Activated naive CD8-positive, alpha-beta T cell treated with anti-CD3 and anti-CD28 coated beads for 36 hours (primary cell): ENCODE data around the gene FAM114A1. TPM values are rescaled to one million over a fixed set of nuclear protein-coding genes. Genes with fewer than 3 reads are reported as not detected.
"Not testable (repeated sequence)": the region's sequence is repeated elsewhere in the genome, so short reads cannot be mapped to it uniquely, and the experiment has no call there.

Experiments
- DNase-seq: peaks from one replicate; pipeline ENCODE4 v3.0.0; 2021
- H3K27ac Mint-ChIP-seq: one replicate; pipeline ENCODE4 v1.8.0; 2022; ENCODE audit warnings: mild to moderate bottlenecking, moderate library complexity, mixed read lengths
- H3K27me3 Mint-ChIP-seq: one replicate; pipeline ENCODE4 v1.8.0; 2022; ENCODE audit warnings: mild to moderate bottlenecking, mixed read lengths
- H3K36me3 Mint-ChIP-seq: one replicate; pipeline ENCODE4 v1.8.0; 2021; ENCODE audit warnings: mild to moderate bottlenecking, mixed read lengths
- H3K4me1 Mint-ChIP-seq: one replicate; pipeline ENCODE4 v1.8.0; 2021; ENCODE audit warnings: mixed read lengths
- H3K4me3 Mint-ChIP-seq: one replicate; pipeline ENCODE4 v1.8.0; 2022; ENCODE audit warnings: mild to moderate bottlenecking, moderate library complexity, mixed read lengths
- H3K9me3 Mint-ChIP-seq: one replicate; pipeline ENCODE4 v1.8.0; 2022; ENCODE audit warnings: mixed read lengths
- total RNA-seq, 2 experiments: library from RNA; stranded (reverse); gene quantifications; one replicate each; pipeline ENCODE4 v1.2.3, GENCODE V29; 2021

Gene FAM114A1
- total RNA-seq, 2 experiments from 2014 or later: 0.38 TPM; not detected in 1

DNA sequence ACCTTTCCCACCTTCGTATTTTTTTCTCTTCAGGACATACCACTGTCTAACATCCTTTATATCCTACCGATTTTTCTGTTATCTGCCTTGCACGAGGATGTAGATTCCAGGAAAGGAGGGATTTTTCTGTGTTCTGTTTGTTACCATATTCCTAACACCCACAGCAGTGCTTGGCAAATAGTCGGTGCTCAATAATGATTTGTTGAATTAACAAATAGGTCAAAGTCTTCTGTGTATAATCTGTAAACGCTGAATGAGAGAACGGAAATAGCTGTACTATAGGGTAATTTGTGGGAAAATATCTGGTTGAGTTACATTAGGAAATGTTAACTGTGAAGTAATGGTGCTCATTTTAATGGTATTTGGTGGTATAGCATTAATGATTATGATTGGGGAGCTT is 83.1 kb downstream of the FAM114A1 start:
- H3K4me1 Mint-ChIP-seq: peaks cover 15% of the 10 kb centered on the region
- no peak for DNase-seq
- no peaks in the 10 kb centered on the region for H3K9me3 Mint-ChIP-seq
- no peak overlapping the region for H3K4me3 Mint-ChIP-seq
- no peaks in the 10 kb centered on the region for H3K36me3 Mint-ChIP-seq
- no peaks in the 10 kb centered on the region for H3K27me3 Mint-ChIP-seq
- H3K27ac Mint-ChIP-seq: no peak overlapping the region

DNA sequence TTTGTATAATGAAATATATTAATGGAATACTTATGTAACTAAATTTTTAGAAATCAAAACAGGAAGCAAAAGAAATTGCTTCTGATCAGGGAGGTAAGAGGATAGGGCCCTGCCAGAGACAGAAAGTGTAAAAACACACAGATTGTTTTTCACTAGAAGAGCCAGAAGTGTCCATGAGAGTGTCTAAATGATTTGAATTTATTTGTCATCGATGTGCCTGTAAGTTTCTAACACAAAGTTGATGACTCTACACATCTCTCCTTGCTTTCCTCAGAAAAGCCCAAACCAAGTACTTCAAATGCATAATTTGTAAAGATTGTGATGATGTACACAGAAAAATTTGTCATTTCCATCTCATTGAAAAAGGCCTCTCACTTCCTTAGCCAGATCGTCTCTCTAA is 84.0 kb downstream of the FAM114A1 start:
- H3K27ac Mint-ChIP-seq: no peak overlapping the region
- no peak for DNase-seq
- H3K36me3 Mint-ChIP-seq: no peaks in the 10 kb centered on the region
- H3K4me1 Mint-ChIP-seq: peaks cover 15% of the 10 kb centered on the region
- H3K27me3 Mint-ChIP-seq: no peaks in the 10 kb centered on the region
- no peak overlapping the region for H3K4me3 Mint-ChIP-seq
- no peaks in the 10 kb centered on the region for H3K9me3 Mint-ChIP-seq

DNA sequence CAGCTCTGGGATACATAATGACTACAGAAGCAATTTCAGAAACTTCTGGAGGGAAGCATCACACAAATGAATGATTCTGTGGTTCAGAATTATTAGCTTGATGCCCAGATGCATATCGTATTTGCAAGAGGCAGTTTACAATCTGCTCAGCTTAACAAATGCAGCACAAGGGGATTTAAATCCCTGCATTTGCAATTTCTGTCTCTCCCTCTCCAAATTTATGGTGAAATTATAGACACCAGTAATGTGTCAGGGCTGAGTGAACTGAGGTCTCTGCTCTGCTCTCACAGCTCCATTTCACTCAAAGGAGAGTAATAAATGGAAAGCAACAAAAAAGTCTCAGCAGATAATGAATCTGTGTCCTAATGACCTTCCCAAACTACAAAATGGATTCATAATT is 84.4 kb downstream of the FAM114A1 start:
- H3K27me3 Mint-ChIP-seq: no peaks in the 10 kb centered on the region
- H3K27ac Mint-ChIP-seq: no peak overlapping the region
- no peak for DNase-seq
- no peak overlapping the region for H3K4me3 Mint-ChIP-seq
- no peaks in the 10 kb centered on the region for H3K9me3 Mint-ChIP-seq
- peaks cover 13% of the 10 kb centered on the region for H3K4me1 Mint-ChIP-seq
- no peaks in the 10 kb centered on the region for H3K36me3 Mint-ChIP-seq

DNA sequence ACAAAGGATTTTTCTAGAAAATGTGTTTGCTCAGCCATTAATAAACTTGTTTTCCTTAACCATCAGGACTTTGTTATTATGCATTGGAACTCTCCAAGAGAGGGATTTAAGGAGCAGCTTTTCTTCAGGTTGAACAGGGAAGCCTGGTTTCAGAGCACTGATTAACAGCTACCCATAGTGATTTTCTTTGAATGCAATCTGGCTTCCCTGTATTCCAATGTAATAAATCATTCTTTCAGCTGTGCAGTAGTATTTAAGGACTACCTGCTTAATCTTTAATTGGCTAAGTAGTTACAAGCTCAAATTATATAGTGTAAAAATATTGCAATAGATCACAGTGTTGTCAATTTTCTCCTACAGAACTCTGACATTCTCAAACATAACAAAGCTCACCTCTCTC is 87.1 kb downstream of the FAM114A1 start:
- no peak overlapping the region for H3K27ac Mint-ChIP-seq
- peaks cover 4% of the 10 kb centered on the region for H3K9me3 Mint-ChIP-seq
- H3K4me1 Mint-ChIP-seq: peaks cover 15% of the 10 kb centered on the region
- peaks cover 3% of the 10 kb centered on the region for H3K36me3 Mint-ChIP-seq
- H3K4me3 Mint-ChIP-seq: no peak overlapping the region
- H3K27me3 Mint-ChIP-seq: no peaks in the 10 kb centered on the region
- DNase-seq: no peak

DNA sequence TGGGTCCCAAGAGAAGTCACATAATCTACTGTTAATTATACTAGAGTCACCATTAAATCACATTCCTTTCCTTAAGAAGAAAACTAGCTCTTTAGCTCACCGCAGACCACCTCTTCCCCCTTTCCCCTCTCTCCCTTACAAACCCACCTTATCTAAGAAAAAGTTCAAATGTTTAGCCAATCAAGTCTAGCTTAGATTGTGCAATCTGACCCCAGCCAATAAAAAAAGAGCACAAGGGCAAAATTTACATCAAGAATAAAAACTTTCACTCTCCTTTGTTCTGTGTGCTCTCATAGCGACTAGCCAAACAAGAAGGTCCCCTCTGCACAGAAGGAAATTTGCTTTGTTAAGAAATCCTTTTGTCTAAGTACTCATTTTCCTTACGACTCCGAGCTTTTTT is 88.4 kb downstream of the FAM114A1 start:
- Mint-ChIP-seq H3K36me3 (peaks cover 3% of the 10 kb centered on the region), H3K4me1 (peaks cover 11% of the 10 kb centered on the region), H3K9me3 (peaks cover 5% of the 10 kb centered on the region), H3K27me3 (no peaks in the 10 kb centered on the region), H3K27ac (no peak overlapping the region), H3K4me3 (no peak overlapping the region)
- no peak for DNase-seq

DNA sequence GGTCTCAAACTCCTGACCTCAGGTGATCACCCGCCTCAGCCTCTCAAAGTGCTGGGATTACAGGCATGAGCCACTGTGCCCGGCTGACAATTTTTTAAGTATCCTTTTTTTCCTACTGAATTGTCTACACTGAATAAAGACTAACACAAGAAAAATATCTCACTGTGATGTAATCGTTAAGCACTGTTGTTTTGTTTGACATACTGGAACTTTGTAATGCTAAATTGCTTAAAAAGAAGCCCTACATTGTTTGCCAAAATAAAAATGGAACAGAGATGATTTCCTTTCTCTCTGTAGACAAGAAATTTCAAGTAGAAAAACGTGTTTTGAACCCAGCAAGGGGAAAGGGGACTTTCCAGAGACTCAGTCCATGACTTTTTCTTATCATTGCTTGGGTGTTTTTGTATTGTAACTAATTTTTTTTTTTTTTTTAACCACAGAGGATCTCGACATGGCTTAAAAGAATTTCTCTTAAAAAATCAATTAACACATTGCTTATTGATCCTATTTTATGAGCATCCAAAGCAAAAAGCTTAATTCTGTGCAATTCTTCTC is 89.7 kb downstream of the FAM114A1 start:
- no peak overlapping the region for H3K4me3 Mint-ChIP-seq

DNA sequence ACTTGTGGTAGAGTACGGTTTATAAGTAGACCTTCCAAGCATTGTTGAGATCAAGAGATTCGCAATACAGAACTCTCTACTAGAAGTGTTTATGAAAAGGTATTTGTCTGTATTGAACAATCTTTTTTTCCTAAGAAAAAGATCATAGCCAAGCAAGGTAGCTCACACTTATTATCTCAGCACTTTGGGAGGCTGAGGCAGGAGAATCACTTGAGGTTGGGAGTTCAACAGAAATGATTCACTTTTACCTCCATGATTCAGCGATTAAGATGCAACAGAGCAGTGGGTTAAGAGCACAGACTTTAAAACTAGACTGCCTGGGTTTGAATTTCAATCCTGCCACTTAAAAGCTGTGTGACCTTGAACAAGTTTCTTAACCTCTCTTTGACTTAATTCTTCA is 90.3 kb downstream of the FAM114A1 start:
- H3K4me1 Mint-ChIP-seq: peaks cover 11% of the 10 kb centered on the region

More for the DNA sequence above, 89.7 kb downstream of the FAM114A1 start:
- Mint-ChIP-seq H3K4me1 (peaks cover 11% of the 10 kb centered on the region), H3K9me3 (peaks cover 8% of the 10 kb centered on the region), H3K27me3 (no peaks in the 10 kb centered on the region), H3K36me3 (peaks cover 3% of the 10 kb centered on the region), H3K27ac (no peak overlapping the region)
- no peak for DNase-seq

DNA sequence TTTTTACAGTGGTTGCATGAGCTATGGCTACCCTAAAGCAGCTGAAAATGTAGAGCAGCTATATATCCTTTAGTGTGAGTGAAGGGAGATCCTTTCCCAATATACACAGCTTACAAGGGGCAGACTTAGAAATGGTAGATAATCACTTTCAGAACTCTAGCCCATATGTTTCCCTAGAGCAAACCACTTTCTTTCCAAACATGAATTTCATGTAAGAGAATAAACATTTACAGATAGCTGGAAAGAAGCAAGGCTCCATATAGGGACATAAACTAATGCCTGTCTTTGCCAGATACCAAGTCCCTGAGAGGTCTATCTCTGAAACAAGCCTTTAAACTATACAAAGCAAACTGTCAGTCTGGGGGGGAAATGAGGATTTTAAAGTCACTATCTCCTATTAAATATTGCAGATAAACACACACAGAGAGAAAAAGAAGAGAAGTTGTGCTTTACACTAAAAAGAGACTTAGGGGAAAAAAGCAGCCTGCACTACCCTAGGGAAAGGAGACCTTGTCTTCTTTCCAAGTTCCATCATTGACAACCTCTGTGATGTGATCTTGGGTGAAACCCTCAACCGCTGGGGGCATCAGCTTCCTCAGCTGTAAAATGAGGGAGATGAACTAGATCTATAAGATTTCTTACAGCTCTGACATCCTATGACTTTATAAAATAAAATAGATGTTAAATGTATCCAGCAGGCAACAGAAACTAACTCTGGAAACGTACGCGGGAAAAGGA is 91.0 kb downstream of the FAM114A1 start:
- Mint-ChIP-seq H3K36me3 (peaks cover 3% of the 10 kb centered on the region), H3K4me3 (no peak overlapping the region), H3K9me3 (peaks cover 8% of the 10 kb centered on the region), H3K4me1 (peaks cover 11% of the 10 kb centered on the region), H3K27me3 (no peaks in the 10 kb centered on the region), H3K27ac (no peak overlapping the region)
- DNase-seq: no peak

More for the DNA sequence above, 90.3 kb downstream of the FAM114A1 start:
- H3K27ac Mint-ChIP-seq: no peak overlapping the region
- H3K36me3 Mint-ChIP-seq: peaks cover 3% of the 10 kb centered on the region
- DNase-seq: no peak
- peaks cover 8% of the 10 kb centered on the region for H3K9me3 Mint-ChIP-seq
- H3K4me3 Mint-ChIP-seq: no peak overlapping the region
- no peaks in the 10 kb centered on the region for H3K27me3 Mint-ChIP-seq

DNA sequence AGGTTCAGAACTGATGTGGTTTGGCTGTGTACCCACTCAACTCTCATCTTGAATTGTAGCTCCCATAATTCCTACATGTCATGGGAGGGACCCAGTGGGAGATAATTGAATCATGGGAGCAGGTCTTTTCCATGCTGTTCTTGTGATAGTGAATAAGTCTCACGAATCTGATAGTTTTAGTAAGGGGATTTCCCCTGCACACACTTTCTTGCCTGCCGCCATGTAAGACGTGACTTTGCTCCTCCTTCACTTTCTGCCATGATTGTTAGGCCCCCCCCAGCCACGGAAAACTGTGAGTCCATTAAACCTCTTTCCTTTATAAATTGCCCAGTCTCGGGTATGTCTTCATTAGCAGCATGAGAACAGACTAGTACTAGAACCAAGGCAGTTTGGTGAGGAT is 91.6 kb downstream of the FAM114A1 start:
- H3K27ac Mint-ChIP-seq, H3K27me3 Mint-ChIP-seq, H3K36me3 Mint-ChIP-seq, H3K4me3 Mint-ChIP-seq, DNase-seq, H3K9me3 Mint-ChIP-seq: not testable (repeated sequence)
- peaks cover 11% of the 10 kb centered on the region for H3K4me1 Mint-ChIP-seq

DNA sequence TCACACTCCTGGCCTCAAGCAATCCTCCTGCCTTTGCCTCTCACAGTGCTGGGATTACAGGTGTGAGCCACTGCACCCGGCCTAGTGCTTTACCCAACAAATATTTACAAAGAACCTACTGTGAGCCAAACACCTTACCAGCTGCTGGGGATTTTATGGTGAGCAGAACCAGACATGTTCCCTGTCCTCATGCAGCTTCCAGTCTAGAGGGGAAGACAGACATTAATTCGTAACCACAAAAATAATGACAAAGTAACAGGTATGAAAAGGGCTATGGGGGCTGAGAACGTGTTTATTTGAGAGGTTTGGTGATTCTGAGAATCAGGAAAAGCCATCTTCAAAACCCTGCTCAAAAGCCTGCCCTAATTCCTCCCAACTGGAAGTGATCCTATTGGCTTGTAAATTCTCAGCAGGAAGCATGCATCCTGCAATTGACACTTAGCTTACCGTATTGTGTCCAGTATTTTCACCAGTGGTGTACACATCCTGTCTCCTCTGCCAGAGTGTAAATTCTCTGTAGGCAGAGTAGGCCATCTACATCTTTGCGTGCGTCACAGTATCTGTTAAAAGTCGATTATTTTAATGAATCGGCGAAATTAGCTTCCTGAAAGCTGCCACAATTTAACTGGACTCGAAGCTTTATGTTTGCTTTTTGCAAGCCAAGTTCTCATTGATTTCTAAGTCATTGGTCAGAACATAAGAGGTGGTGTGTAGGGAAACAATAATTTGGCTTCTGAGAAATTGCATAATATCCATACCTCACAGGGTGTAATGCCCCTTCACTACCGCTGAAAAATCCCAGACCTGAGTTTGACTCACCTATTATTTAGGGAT is 97.6 kb downstream of the FAM114A1 start:
- no peaks in the 10 kb centered on the region for H3K27me3 Mint-ChIP-seq
- peaks cover 16% of the 10 kb centered on the region for H3K4me1 Mint-ChIP-seq
- H3K9me3 Mint-ChIP-seq: peaks cover 3% of the 10 kb centered on the region
- H3K27ac Mint-ChIP-seq: no peak overlapping the region
- H3K4me3 Mint-ChIP-seq: no peak overlapping the region
- DNase-seq: no peak
- H3K36me3 Mint-ChIP-seq: peaks cover 46% of the 10 kb centered on the region

DNA sequence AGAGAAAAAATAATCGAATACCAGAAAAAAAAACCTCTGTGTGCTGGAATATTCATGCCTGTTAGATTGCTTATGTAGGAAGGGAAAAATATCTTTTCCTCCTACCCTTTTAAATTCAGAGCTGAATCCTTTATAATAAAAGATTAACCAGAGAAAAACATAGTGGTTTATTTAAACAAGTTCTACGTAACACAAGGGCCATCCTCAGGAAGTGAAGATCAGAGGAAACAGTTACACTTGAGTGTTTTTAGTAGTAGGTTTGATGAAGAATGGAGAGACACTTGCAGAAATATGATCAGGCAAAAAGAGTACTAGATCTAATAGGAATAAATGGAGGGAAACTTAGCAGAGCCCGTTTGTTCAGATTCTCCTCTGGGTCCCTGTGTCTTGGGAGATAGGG is 98.3 kb downstream of the FAM114A1 start:
- Mint-ChIP-seq H3K4me3 (no peak overlapping the region), H3K9me3 (peaks cover 3% of the 10 kb centered on the region), H3K27me3 (no peaks in the 10 kb centered on the region), H3K4me1 (peaks cover 16% of the 10 kb centered on the region), H3K36me3 (peaks cover 48% of the 10 kb centered on the region), H3K27ac (peak overlapping the region; percentile 70)
- DNase-seq: no peak

DNA sequence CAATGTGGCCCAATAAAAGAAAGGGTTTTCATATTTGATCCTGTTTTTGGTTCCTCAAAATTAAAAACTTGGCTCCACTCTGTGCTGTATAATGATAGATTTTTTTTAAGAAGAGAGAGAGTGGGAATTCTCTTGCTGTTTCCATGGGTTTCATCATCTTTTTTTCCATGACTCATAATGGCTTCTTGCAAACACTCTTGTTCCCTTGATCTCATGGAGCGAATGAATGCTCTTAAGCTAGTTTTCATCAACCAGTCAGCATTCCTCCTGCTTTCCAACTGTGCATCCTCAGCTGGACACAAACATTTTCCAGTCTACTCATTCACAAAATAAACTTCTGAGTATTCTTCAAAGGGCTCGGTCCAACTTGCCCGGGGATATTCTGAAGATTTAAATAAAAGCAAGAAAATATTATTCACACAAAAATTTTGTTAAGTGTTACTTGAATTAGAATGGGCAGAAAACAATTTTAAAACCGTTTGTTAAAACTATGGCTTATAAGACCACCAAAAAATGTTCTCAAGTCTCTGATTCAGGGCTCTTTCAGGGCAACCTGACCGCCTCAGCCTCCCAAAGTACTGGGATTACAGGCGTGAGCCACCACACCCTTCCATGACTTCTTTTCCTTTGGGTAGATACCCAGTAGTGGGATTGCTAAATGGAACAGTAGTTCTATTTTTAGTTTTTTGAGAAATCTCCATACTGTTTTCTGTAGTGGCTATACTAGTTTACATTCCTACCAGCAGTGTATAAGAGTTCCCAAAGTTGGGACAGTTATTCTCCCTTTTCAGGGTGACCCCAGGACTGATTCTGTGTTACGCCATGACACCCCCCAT is 99.9 kb downstream of the FAM114A1 start:
- DNase-seq: no peak
- H3K27ac Mint-ChIP-seq: peak overlapping the region; percentile 73
- H3K4me1 Mint-ChIP-seq: peaks cover 16% of the 10 kb centered on the region
- no peaks in the 10 kb centered on the region for H3K9me3 Mint-ChIP-seq
- H3K36me3 Mint-ChIP-seq: peaks cover 48% of the 10 kb centered on the region
- H3K4me3 Mint-ChIP-seq: no peak overlapping the region
- H3K27me3 Mint-ChIP-seq: no peaks in the 10 kb centered on the region

DNA sequence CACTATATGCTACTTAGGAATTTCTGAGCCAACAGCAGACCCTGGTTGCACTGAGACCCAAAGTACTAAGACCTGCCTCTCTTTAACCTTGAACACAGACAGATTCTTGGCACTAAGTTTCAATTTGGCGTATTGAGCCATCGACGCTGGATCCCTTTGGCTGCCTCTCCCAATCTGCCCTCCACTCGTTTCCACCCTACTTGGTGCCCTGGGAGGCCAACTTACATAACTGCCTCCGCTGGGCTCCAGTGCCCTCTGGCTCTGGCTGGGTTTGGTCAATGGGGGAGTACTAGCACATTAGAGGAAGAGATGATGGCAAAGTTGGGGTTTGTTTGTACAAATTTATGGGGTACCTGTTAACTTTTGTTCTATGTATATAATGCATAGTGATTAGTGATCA is 101.1 kb downstream of the FAM114A1 start:
- H3K36me3 Mint-ChIP-seq: peaks cover 48% of the 10 kb centered on the region

DNA sequence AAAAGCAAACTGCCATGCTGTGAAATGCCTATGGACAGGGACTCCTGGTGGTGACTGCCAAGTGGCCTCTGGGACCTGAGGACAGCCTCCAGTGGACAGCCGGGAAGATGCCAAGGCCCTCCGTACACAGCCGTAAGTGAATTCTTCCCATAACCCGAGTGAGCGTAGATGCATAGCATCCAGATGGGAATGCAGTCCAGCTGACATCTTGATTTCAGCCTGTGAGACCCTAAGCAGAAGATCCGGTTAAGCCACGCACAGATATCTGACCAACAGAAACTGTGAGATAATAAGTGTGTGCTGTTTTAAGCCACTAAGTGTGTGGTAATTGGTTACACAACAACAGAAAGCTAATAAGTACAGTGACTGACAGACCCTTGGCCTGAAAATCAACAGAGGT is 108.7 kb downstream of the FAM114A1 start:
- Mint-ChIP-seq H3K27me3 (no peaks in the 10 kb centered on the region), H3K27ac (no peak overlapping the region), H3K9me3 (no peaks in the 10 kb centered on the region), H3K4me1 (peaks cover 17% of the 10 kb centered on the region), H3K4me3 (no peak overlapping the region), H3K36me3 (peaks cover 15% of the 10 kb centered on the region)
- DNase-seq: no peak

More for the DNA sequence above, 101.1 kb downstream of the FAM114A1 start:
- H3K9me3 Mint-ChIP-seq: no peaks in the 10 kb centered on the region
- H3K27ac Mint-ChIP-seq: no peak overlapping the region
- no peak overlapping the region for H3K4me3 Mint-ChIP-seq
- no peak for DNase-seq
- no peaks in the 10 kb centered on the region for H3K27me3 Mint-ChIP-seq
- H3K4me1 Mint-ChIP-seq: peaks cover 16% of the 10 kb centered on the region

DNA sequence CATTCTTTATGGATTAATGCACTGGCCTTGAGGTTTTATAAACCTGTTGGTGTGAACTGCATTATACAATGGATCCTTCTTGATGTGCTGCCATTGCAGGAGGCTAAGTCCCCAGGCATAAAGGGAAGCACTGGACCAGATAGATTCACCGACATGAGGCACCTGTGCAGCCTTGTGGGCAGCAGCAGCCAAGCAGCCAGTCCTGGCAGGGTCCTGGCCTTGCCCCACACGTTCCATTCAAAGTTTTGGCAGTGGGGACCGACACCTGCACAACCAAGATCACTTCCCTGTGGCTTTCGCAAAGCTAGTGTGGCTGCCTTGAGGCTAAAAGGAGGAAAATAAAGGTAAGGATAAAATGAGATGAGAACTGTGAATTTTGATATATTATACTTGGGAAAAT is 111.5 kb downstream of the FAM114A1 start:
- H3K36me3 Mint-ChIP-seq: peaks cover 32% of the 10 kb centered on the region
- H3K4me3 Mint-ChIP-seq: no peak overlapping the region
- no peaks in the 10 kb centered on the region for H3K27me3 Mint-ChIP-seq
- H3K9me3 Mint-ChIP-seq: no peaks in the 10 kb centered on the region
- no peak overlapping the region for H3K27ac Mint-ChIP-seq
- H3K4me1 Mint-ChIP-seq: peaks cover 31% of the 10 kb centered on the region
- no peak for DNase-seq
